NCI-H128 (cell line): ENCODE data around the gene ANKH.

Experiments used
- DNase-seq: peaks from one replicate; lab custom pipeline; 2025; ENCODE audit not compliant: unreplicated experiment; lab: John Stamatoyannopoulos, UW

ANKH gene

DNA sequence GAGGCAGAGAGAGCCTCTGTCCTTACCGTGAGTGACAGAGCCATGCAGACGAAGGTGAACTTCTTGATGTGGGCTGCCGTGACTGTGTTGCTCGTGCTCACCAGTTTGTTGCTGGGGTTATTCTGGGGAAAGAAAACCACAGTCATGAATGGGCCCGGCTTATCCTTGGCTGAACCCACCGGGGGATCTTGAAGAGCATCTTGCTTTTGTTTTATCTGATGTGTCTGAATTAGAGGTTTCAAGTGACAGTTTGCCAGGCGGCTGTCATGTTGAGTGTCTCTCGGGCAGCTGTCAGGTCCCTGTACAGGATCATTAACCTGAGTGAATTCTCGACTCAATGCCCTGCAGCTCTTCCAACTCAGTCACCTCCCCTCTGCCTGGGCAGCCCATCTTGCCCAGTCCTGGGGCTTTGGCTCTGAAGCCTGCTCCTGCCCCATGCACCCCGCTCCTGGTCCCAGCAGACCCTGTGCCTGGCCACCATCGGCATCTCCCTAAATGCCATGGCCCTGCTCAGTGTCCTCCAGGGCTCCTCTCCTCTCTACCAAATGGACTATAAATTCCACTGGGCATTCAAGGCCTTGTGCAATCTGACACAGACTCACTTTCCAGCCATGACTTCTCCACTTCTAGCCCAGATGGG, 129.7 kb downstream of the ANKH start:
- peak; percentile 22 for DNase-seq

- DNase-seq, result no peak
Measured at GRCh38 chr5:14741131-14741530, 130.4 kb downstream of the ANKH start.

DNA sequence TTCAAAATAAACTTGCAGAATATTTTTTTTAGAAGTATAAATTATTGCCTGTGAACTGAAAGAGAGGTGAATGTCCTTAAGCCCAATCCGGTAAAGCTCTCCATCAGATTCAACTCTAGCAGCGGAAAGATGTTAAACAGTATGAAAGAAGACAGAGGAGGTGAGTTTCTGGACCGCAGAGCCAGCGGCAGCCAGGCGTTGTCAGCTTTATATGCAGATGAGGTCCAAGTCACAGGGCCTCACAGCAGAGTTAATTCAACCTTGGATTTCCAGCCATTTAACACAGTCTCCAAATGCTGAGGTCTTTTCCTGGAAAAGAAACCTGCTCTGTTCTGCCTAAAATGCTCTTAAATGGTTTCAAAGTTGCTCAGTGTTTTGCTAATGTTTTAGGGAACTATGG, 131.6 kb downstream of the ANKH start:
- no peak for DNase-seq

- no peak for DNase-seq
Measured at GRCh38 chr5:14739538-14739937, 132.0 kb downstream of the ANKH start.

GRCh38 chr5:14738050-14738449, 133.5 kb downstream of the ANKH start:
- DNase-seq, result no peak

DNA sequence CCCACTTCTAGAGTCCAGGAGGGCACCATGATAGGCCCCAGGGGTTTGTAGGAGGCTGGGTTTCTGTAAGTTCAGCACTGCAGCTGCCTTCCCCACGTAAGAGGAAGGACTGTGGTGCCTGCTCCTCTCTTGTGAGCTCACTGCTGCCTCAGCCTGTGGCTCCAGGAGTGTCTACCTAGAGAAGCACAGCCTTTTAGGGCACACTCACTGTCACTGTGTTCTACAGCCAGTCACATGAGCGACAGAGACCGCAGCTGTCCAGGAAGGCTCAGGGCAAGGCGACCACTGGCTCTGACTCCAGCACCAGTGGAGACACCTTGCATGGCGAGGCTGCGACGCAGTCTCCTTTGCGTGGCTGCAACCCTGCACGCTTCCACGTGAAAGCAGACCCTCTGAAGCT, 134.3 kb downstream of the ANKH start:
- DNase-seq, result no peak

- no peak for DNase-seq
Measured at GRCh38 chr5:14735944-14736343, 135.6 kb downstream of the ANKH start.

DNA sequence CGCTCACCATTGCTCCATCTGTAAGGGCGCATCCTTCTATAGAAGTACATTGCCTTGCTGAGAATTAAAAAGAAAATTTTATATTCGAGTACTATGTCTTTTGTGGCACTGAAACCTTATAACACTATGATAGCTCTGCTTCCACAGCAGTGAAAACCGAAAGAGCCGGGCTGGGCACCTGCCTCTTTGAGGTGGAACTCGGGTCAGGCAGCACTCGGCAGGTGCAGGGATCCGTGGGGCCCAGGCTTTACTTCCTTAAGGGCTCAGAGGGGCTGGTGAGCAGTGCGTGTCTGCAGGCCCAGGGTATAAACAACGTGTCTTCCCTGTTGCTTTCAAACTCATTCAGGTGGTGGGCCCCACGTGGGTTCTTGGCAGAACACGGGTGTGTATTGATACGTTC, 137.2 kb downstream of the ANKH start:
- DNase-seq, result no peak

GRCh38 chr5:14733661-14734060, 137.9 kb downstream of the ANKH start:
- DNase-seq, result no peak

GRCh38 chr5:14732991-14733390, 138.6 kb downstream of the ANKH start:
- DNase-seq, result no peak

- no peak for DNase-seq
Measured at GRCh38 chr5:14730881-14731280, 140.7 kb downstream of the ANKH start.

DNA sequence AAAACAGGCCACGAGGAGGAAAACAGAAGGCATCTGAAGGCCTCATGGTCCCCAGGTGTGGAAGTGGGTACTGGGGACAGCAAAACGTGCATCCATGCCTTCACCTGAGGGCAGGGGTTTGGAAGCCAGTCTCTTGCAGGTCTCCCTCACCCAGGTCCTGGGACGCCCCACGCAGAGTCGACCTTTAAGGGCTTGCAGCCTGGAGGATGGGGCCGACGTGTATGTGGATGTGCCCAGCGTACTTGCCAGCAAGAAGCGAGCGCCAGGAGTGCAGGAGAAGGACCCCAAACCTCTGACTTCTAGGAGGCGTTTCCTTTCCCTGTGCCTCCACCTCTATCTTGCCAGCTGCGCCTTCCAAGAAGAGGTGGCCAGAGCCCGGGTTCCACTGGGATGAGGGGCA, 141.1 kb downstream of the ANKH start:
- no peak for DNase-seq

GRCh38 chr5:14729448-14730385, 141.9 kb downstream of the ANKH start:
- no peak for DNase-seq

GRCh38 chr5:14728459-14728938, 143.1 kb downstream of the ANKH start:
- DNase-seq, result no peak

- DNase-seq, result no peak
Measured at GRCh38 chr5:14727928-14728458, 143.6 kb downstream of the ANKH start.

DNA sequence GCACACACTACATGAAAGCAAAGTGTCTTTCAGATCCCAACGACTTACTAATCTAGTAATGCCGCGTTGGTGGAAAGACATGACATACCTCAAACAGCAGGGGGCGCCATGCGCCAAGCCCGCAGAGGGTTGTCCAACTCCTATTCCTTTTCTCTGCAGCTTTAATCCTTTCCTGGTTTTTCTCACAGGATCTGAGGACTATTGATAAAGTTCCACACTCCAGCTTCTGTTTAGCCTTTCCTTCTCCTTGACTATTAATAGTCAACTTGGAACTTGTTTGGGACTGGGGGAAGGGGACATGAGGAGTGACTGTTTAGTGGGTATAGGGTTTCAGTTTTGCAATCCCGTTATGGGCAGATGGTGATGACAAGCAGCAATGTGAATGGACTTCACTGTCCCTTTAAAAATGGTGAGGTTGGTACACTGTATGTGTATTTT, 144.1 kb downstream of the ANKH start:
- peak; percentile 73 for DNase-seq

GRCh38 chr5:14726066-14726838, 145.3 kb downstream of the ANKH start:
- no peak for DNase-seq

DNA sequence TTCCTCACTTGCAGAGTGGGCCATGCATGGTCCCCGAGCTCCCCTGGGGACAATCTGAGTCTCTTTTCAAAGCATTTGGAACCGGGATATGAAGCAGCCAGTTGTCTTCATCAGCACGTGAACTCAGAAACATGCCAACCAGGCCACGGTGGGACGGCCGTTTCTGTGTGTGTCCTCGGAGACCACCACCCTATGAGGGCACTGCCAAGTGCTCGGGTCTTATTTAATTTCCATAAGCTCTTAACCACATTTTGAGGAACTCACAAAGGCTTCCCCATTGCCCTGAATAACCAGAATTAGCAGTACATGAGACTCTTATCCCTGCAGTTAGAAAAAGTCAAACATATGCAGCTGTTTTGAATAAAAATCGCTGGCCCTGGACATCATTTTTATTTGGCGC, 146.9 kb downstream of the ANKH start:
- no peak for DNase-seq

DNA sequence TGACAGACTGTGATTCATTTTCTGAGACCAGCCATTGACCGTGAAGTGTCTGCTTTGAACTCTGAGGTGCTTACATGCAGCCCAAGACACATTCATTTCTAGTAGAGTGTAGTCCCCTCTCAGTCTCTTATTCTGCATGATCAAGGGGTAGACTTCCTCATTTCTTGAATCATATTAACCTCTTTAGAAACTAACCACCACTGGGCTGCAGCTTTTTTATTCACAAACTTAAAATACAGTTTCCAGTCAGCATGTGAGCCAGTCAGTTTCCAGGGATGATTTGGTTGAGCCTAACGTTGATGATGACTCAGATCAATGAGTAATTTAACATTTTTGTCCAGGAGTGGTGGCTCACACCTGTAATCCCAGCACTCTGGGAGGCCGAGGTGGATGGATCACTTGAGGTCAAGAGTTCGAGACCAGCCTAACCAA, 147.9 kb downstream of the ANKH start:
- no peak for DNase-seq

DNA sequence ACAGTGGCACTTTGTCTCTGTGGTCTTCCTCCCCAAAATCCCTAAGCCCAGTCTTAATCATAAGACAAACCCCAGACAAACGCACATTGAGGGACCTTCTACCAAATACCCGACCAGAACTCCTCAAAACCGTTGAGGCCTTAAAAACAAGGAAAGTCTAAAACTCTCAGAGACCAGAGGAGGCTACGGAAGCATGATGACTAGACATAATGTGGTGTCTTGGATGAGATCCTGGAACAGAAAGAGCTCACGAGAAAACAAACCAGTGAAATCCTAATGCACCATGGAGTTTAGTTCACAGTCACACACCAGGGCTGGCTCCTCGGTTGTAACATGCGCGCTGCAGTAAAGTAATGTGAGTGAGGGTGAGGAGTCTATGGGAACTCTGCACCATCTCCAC, 148.7 kb downstream of the ANKH start:
- no peak for DNase-seq

DNA sequence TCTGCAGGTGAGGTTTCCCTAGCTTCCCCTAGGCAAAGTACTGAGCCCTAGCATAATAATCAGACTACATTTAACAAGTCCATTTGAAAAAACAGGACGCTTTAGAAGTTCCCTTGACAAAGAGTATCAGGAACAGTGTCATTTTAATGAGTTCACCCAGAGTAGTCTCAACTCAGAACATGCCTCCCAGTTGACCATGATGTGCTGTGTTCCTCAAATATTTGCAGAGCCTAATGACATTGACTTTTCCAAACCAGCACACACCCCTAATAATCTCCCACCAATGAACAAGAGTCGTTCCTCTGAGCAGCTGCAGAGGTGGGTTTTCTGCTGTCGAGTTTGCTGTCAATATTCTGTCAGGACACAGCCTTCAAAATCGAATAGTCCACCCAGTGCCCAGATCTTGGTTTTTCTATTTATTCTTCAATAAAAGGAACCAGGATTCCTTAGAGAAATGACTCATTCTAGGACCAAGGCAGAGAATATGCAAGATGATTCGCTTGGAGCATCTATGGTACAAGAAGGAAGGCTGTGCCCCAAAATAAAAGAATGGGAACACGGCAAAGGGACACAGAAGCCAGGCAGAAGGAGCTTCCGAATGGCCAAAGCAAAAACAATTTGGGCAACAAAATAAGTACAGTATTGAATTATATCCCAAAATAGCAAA, 149.5 kb downstream of the ANKH start:
- no peak for DNase-seq
